ENCODE data around the gene GOLM1. TPM values are rescaled to one million over a fixed set of nuclear protein-coding genes. Genes with fewer than 3 reads are reported as not detected.

The GOLM1 gene
- total and polyA plus RNA-seq, 2 of the 13 experiments (the other 11 are each of a cell fraction or from before 2014, with no cell fraction given) = 0.20 to 0.30 TPM

- TF ChIP-seq TFDP2 (CRISPR knock-in tag; IDR thresholded peaks at IDR 0.05) (no peak), KDM5A (IDR thresholded peaks at IDR 0.05; ENCODE audit: borderline replicate concordance, low read length) (no peak), CSRNP2 (CRISPR knock-in tag; conservative IDR thresholded peaks at IDR 0.05; ENCODE audit: low read depth) (no peak)
Observed at GRCh38 chr9:86079865-86080469, 19.4 kb downstream of the GOLM1 start (continued).

GRCh38 chr9:86079421-86079831 lies 19.9 kb downstream of the GOLM1 start:
- no peak overlapping the region for H2AFZ ChIP-seq (ENCODE audit: low read length)
- BruUV-seq (replicated peaks) = no TSS peak
- intact Hi-C loops (cut with micrococcal nuclease; ENCODE audit: unreplicated experiment) = no loop called here
- no peak for DNase-seq (ENCODE audit: low spot score)
- no peaks in the 10 kb centered on the region for H3K79me2 ChIP-seq (ENCODE audit: insufficient read depth, low read length)
- no peak for ATAC-seq
- FAIRE-seq = no peak
- in situ Hi-C loops (cut with HindIII; ENCODE audit: extremely low pct_ligation_motif_present, low pct_unique_long_range_greater_than_20kb) = no loop called here
- H3K36me3 ChIP-seq (replicated peaks in 1 of 2; ENCODE audit: control insufficient read depth in 1 of 2, insufficient read depth in 2 of 2, low read length in 2 of 2) = no peaks in the 10 kb centered on the region
- POLR2A ChIA-PET = no interaction called here
- H3K4me2 ChIP-seq (ENCODE audit: low read depth, low read length) = no peak overlapping the region
- no peak overlapping the region for H3K4me3 ChIP-seq (replicated peaks in 1 of 3; ENCODE audit: insufficient read depth in 1 of 3, low read depth in 2 of 3, low read length in 3 of 3)
- CTCF ChIA-PET (ENCODE audit: low intra/inter-chr PET ratio, low total read pairs) = no interaction called here
- H3K27ac ChIP-seq (ENCODE audit: extremely low read length, insufficient read depth, low read length) = no peak overlapping the region
- peaks cover 5 to 76% of the 10 kb centered on the region in 2 experiments for H3K27me3 ChIP-seq (ENCODE audit: control insufficient read depth in 1 of 2, insufficient read depth in 2 of 2, low read length in 2 of 2)
- no peaks in the 10 kb centered on the region for H3K4me1 ChIP-seq (ENCODE audit: insufficient read depth, low read length)
- no peaks in the 10 kb centered on the region for H3K9me3 ChIP-seq (ENCODE audit: low read length)
- 56% methylated on average over 9 of the region's 10 CpGs for WGBS (ENCODE audit: low lambda C conversion rate)
- peaks cover 10% of the 10 kb centered on the region for H4K20me1 ChIP-seq (ENCODE audit: insufficient read depth, low read length)
- no peak overlapping the region for H3K9ac ChIP-seq (ENCODE audit: insufficient read depth, low read depth, low read length)
- TF ChIP-seq EP300 (IDR thresholded peaks at IDR 0.05; ENCODE audit: low read depth in 2 of 2, low read length in 2 of 2) = no peak
- no peak for TF ChIP-seq EP300 (CRISPR knock-in tag; IDR thresholded peaks at IDR 0.05; ENCODE audit: borderline replicate concordance)
- TF ChIP-seq ZBTB33 (CRISPR knock-in tag; IDR thresholded peaks at IDR 0.05) = no peak
- TF ChIP-seq ZNF878 (CRISPR knock-in tag; IDR thresholded peaks at IDR 0.05) = no peak
- no peak for TF ChIP-seq DNMT3B (CRISPR knock-in tag; conservative IDR thresholded peaks at IDR 0.05)
- TF ChIP-seq CCDC6 (CRISPR knock-in tag; IDR thresholded peaks at IDR 0.05) = no peak
- no peak for TF ChIP-seq HOMEZ (CRISPR knock-in tag; IDR thresholded peaks at IDR 0.05; ENCODE audit: low read depth)
- no peak for TF ChIP-seq SNAPC4 (CRISPR knock-in tag; IDR thresholded peaks at IDR 0.05)
